ENCODE results near the gene TNFRSF4.

GRCh38 chr1:1215881-1216605 is 2.1 kb upstream of the TNFRSF4 start:
- TF ChIP-seq POLR2A (IDR thresholded peaks at IDR 0.05): no peak
- TF ChIP-seq, protein P1, sequence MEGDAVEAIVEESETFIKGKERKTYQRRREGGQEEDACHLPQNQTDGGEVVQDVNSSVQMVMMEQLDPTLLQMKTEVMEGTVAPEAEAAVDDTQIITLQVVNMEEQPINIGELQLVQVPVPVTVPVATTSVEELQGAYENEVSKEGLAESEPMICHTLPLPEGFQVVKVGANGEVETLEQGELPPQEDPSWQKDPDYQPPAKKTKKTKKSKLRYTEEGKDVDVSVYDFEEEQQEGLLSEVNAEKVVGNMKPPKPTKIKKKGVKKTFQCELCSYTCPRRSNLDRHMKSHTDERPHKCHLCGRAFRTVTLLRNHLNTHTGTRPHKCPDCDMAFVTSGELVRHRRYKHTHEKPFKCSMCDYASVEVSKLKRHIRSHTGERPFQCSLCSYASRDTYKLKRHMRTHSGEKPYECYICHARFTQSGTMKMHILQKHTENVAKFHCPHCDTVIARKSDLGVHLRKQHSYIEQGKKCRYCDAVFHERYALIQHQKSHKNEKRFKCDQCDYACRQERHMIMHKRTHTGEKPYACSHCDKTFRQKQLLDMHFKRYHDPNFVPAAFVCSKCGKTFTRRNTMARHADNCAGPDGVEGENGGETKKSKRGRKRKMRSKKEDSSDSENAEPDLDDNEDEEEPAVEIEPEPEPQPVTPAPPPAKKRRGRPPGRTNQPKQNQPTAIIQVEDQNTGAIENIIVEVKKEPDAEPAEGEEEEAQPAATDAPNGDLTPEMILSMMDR (IDR thresholded peaks at IDR 0.05): no peak
- no peak for TF ChIP-seq POLR2AphosphoS5 (IDR thresholded peaks at IDR 0.05)
